ENCODE data around the gene SLC4A4.

The SLC4A4 gene

DNA sequence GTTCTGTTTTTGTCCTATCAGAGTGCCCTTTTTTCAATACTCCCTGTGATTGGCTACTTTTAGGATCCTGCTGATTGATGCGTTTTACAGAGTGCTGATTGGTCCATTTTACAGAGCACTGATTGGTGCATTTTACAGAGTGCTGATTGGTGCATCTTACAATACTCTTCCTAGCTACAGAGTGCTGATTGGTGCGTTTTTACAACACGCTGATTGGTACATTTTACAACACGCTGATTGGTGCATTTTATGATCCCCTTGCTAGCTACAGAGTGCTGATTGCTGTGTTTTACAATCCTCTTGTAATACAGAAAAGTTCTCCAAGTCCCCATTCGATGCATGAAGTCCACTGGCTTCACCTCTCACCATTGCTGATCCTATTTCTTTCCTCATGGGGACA lies 268.3 kb downstream of the SLC4A4 start:
- DNase-seq: no peak

DNA sequence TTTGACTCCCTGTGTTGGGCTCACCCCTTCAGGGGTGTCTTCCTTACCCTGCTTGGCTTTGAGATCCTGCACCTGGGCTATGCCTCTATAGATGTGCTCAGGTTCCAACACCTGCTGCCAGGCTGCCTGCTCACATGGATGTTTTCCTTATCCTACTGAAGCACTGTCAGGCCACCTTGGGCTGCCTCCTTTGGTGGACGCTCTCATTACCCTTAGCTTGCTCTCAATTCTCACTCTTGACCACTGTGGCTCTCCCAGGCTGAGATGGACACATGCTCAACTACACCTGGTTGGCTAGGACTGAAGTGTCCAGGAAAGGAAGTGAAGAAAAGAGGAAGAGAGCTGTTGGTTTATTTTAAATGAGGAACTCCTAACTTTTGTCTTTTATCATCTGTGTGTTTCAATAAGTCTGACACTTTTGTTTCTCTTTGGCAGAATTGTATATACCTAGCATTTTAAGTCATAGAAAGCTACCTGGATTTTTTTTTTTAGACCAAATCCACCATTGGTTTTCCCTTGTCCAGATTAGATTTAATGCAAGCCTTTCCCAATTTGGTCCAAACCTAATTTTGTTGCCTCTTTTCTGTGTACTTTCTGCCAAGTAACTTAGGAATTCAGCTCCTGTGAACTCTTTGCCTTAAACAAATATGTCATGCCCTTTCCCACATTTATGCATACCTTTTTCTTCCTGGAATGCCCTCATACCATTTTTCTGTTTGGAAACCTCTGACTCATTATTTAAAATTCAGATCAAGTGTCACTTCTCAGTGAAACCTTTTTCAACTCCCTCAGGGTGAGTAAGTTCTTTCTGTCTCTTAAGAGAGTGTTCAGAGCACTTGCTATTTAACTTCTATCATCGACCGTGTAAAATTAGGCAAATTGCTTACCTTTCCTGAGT lies 269.2 kb downstream of the SLC4A4 start:
- DNase-seq: no peak

DNA sequence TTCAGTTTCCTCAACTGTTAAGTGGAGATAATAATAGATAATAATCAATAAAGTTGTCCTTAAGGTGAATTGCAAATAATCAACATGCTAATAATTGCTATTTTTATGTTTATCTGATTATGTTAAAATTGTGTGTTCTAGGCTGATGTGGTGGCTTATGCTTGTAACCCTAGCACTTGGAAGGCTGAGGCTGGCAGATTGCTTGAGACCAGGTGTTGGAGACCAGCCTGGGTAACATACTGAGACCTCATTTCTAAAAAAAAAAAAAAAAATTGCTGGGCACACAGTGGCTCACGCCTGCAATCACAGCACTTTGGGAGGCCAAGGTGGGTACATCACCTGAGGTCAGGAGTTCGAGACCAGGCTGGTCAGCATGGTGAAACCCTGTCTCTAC lies 269.9 kb downstream of the SLC4A4 start:
- DNase-seq: no peak

DNA sequence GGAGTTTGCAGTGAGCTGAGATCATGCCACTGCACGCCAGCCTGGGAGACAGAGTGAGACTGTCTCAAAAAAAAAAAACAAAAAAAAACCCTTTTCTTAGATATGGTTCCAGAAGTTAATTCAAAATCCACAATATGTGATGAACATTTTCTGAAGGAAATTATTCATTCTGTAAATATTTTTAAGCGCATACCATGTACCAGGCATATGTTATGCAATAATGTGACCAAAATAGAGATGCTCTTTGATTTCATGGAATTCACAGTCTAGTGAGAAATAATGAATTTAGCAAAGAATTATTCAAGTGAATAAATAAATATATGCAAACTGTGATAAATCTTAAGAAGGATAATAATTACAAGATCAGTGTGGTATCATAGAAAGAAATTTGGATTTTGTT lies 270.3 kb downstream of the SLC4A4 start:
- DNase-seq: no peak

DNA sequence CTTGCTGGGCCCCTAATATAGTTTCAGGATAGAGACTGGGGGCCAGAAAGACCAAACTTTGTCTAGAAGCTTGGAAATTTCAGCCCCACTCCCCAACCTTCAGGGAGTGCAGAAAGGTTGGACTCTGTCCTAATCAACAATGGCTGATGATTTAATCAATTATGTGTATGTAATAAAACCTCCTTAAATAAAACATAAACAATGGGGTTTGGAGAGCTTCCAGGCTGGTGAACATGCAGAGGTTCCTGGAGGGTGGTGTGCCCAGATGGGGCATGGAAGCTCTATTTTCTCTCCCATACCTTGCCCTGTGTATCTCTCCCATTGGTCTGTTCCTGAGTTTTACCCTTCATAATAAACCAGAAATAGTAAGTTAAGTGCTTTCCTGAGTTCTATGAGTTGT lies 270.8 kb downstream of the SLC4A4 start:
- no peak for DNase-seq

DNA sequence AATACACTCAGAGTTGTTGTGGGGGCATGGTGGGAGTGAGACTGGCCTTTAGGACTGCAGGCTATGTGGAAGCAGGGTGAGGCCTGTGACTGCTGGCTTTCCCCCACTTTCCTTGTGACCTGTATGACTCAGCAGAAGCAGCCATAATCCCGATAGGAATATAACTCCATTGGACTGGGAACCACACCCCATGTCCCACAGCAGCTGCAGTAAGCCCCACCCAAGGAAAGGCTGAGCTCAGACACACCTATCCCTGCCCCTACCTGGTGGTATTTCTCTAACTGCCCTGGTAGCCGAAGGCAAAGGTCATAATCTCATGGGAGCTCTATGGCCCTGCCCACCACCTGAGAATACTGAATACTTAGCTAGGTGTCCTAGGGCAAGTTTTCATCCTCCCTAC lies 275.8 kb downstream of the SLC4A4 start:
- no peak for DNase-seq

DNA sequence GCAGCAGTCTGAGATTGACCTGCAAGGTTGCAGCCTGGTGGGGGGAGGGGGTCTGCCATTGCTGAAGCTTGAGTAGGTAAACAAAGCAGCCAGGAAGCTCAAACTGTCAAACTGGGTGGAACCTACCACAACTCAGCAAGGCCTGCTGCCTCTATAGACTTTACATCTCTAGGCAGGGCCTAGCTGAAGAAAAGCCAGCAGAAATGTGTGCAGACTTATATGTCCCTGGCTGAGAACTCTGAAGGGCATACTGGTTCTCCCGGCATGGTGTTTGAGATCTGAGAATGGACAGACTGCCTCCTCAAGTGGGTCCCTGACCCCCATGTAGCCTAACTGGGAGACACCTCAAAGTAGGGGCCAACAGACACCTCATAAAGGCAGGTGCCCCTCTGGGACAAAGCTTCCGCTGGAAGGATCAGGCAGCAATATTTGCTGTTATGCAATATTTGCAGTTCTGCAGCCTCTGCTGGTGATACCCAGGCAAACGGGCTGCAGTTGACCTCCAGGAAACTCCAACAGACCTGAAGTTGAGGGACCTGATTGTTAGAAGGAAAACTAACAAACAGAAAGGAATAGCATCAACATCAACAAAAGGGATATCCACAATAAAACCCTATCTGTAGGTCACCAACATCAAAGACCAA lies 277.5 kb downstream of the SLC4A4 start:
- DNase-seq: no peak

All from T-helper 2 cell (primary cell).